Ovary (tissue), 9 donors: ENCODE measurements around the gene THBD. TPM values are rescaled to one million over a fixed set of nuclear protein-coding genes. Genes with fewer than 3 reads are reported as not detected.

ENCODE experiments used
- DNase-seq, 5 donors: peaks; one replicate each; pipeline ENCODE4 v3.0.0-alpha.2; 2019 to 2020
- H3K27ac ChIP-seq, 2 donors: fragments of 200-600 bp; one replicate each; pipeline versions ENCODE4 v1.5.1 to v1.8.0; 2019 to 2022
- H3K27me3 ChIP-seq: fragments of 200-600 bp; one replicate; pipeline ENCODE4 v1.8.0; 2022
- H3K36me3 ChIP-seq: fragments of 200-600 bp; sonication (generic); one replicate; pipeline ENCODE4 v1.5.1; 2019
- H3K4me1 ChIP-seq: one replicate; pipeline ENCODE4 v1.8.1; 2013; ENCODE audit warnings: mild to moderate bottlenecking, moderate library complexity; ENCODE audit not compliant: insufficient read depth
- H3K4me3 ChIP-seq: fragments of 200-600 bp; sonication (generic); one replicate; pipeline ENCODE4 v1.5.1; 2017
- H3K9me3 ChIP-seq, 2 donors: fragments of 200-600 bp in 1 of 2; sonication (generic) in 1 of 2; one replicate each; pipeline versions ENCODE4 v1.5.1 to v1.8.1; 2013 to 2019; ENCODE audit warnings: mild to moderate bottlenecking in 1 of 2, moderate library complexity in 1 of 2
- EP300 ChIP-seq: sonication (generic); formaldehyde crosslinking; IDR thresholded peaks from one replicate; pipeline ENCODE4 v1.6.1; 2017; ENCODE audit warnings: antibody characterized with exemption
- POLR2A ChIP-seq: fragments of 450-650 bp; IDR thresholded peaks from one replicate; pipeline ENCODE4 v1.6.1; 2017; ENCODE audit warnings: antibody characterized with exemption, mild to moderate bottlenecking, moderate library complexity
- WGBS, 3 donors: extraction: QIAGEN DNeasy Blood & Tissue Kit in 1 of 3; methylation state at CpG; one replicate each; pipeline versions ENCODE4 v1.1.5 to v1.1.7; 2013 to 2017; 5-methylcytosine and 5-hydroxymethylcytosine counted together
- intact Hi-C, 4 donors: fragments of 100-400 bp; cut with DNase I; formaldehyde crosslinking; loops; one replicate each; pipeline versions ENCODE4 v1.11.0 to v1.15.1; 2022 to 2023
- polyA plus RNA-seq, 2 donors: library from polyadenylated mRNA; stranded (reverse); fragments of 200-250 nt in 1 of 2; fragments of 350-450 nt in 1 of 2; fragmentation: Illumina TruSeq in 1 of 2; extraction: RNeasy Lipid Tissue Mini Kit (QIAGEN cat#74804) in 1 of 2; gene quantifications; one replicate each; pipeline ENCODE4 v1.2.3, GENCODE V29; 2013 to 2014
- total RNA-seq, 7 donors: library from RNA; depleted of rRNA in 2 of 7; stranded (reverse); fragments of >200 nt in 2 of 7; fragmentation: NEBNext Ultra II Directional in 3 of 7; extraction: Animal tissue kit (Norgen Biotek cat#: 25700) in 3 of 7; gene quantifications; one replicate each; pipeline versions ENCODE4 v1.1.0 to v1.2.4, GENCODE V29; 2016 to 2023
- TF ChIP-seq, protein P1 (sequence below), 3 donors: fragments of 450-650 bp in 2 of 3; fragments of 200-600 bp in 1 of 3; IDR thresholded peaks; one replicate each; pipeline versions ENCODE4 v1.5.1 to v1.8.0; 2016 to 2022; ENCODE audit warnings: antibody characterized with exemption in 3 of 3, mild to moderate bottlenecking in 1 of 3
- donor health status: DM: no; HTN: no; CAD: no; lungs with moderate emphysema.
- donor health status: DM: no; HTN: no; CAD: no.
- donor health status: Bipolar disorder and iron deficiency.
- donor health status: DM: yes; HTN: yes; CAD: no.
- donor health status: DM: no; HTN: no; CAD: no.
- donor health status: DM: yes; HTN: yes; CAD: no.

Gene THBD
- total and polyA plus RNA-seq, 9 donors, result 2.5 to 29.3 (median 9.7) TPM

DNA sequence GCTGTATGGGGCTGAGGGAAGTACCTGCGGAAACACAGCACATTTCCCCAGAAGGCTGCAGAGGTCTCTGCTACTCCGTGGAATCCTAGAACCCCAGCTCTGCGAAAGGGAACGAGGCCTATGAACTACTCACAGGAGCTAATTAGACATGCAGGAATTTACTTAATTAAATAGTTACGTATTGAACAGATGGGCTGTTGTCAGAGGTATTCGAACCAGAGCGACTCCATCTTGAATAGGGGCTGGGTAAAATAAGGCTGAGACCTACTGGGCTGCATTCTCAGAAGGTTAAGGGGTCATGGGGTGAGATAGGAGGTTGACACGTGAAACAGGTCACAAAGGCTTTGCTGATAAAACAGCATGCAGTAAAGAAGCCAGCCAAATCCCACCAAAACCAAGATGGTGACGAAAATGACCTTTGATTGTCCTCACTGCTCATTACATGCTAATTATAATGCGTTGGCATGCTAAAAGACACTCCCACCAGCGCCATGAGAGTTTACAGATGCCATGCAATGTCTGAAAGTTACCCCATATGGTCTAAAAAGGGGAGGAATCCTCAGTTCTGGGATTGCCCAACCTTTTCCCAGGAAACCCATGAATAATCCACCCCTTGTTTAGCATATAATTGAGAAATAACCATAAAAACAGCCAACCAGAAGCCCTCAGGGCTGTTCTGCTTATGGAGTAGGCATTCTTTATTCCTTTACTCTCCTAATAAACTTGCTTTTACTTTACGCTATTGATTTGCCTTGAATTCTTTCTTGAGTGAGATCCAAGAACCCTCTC, 29.0 kb downstream of the THBD start:
- no peaks in the 10 kb centered on the region for H3K9me3 ChIP-seq
- no peak for DNase-seq
- TF ChIP-seq, protein P1, sequence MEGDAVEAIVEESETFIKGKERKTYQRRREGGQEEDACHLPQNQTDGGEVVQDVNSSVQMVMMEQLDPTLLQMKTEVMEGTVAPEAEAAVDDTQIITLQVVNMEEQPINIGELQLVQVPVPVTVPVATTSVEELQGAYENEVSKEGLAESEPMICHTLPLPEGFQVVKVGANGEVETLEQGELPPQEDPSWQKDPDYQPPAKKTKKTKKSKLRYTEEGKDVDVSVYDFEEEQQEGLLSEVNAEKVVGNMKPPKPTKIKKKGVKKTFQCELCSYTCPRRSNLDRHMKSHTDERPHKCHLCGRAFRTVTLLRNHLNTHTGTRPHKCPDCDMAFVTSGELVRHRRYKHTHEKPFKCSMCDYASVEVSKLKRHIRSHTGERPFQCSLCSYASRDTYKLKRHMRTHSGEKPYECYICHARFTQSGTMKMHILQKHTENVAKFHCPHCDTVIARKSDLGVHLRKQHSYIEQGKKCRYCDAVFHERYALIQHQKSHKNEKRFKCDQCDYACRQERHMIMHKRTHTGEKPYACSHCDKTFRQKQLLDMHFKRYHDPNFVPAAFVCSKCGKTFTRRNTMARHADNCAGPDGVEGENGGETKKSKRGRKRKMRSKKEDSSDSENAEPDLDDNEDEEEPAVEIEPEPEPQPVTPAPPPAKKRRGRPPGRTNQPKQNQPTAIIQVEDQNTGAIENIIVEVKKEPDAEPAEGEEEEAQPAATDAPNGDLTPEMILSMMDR (IDR thresholded peaks at IDR 0.05), result no peak
- TF ChIP-seq POLR2A (no peak), EP300 (no peak)
- intact Hi-C loops, result no loop called here
- H3K4me3 ChIP-seq, result no peak overlapping the region
- peaks cover 1% of the 10 kb centered on the region for H3K4me1 ChIP-seq
- WGBS, 3 donors, result 89 to 92% (median 91%) methylated on average over 12 of the region's 12 CpGs
- no peaks in the 10 kb centered on the region for H3K36me3 ChIP-seq
- no peaks in the 10 kb centered on the region for H3K27me3 ChIP-seq
- H3K27ac ChIP-seq, result no peak overlapping the region

DNA sequence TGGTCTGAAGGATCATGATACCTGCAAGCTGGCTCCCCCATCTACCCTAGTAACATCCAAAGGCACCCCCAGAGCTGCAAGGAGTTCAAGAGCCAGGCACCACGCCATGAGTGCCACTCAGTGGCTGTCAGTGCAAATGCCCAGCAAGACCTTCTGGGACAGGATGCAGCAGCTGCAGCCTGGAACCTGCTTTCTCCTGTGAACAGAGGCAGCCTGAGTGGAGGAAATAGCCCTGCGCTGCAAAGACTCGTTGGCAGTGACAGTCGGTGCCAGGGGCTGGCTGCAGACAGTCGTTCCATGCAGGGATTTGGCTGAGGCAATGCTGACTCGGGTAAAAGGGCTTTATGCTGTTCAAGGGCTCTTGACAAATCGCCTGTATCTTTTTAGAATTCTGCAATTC, 30.1 kb downstream of the THBD start:
- H3K4me1 ChIP-seq, result peaks cover under 1% of the 10 kb centered on the region
- intact Hi-C loops, result no loop called here
- no peak overlapping the region for H3K27ac ChIP-seq
- no peaks in the 10 kb centered on the region for H3K9me3 ChIP-seq
- no peak for DNase-seq
- H3K4me3 ChIP-seq, result no peak overlapping the region
- no peaks in the 10 kb centered on the region for H3K36me3 ChIP-seq
- TF ChIP-seq, protein P1 (IDR thresholded peaks at IDR 0.05), result no peak
- TF ChIP-seq EP300, result no peak
- no peak for TF ChIP-seq POLR2A
- WGBS, 3 donors, result 76 to 82% (median 77%) methylated on average over 7 of the region's 7 CpGs
- H3K27me3 ChIP-seq, result no peaks in the 10 kb centered on the region

DNA sequence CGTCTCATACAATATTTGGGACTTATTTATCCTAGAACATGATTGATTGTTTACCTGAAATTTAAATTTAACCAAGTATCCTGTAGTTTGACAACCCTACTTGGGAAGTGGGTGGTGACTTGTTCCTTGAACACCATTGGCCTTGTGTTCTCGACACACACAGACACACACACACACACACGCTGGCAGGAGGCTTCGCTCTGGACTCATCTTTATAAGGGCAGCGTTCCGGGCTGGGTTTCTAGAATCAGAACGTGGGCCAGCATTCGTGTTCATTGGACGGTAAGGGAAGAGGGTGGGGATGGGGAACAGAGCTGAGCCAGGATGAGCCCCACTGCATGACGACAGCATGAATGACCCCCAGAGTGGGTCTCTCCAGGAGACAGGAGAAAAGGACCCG, 30.5 kb downstream of the THBD start:
- Histone ChIP-seq H3K27me3 (no peaks in the 10 kb centered on the region), H3K4me1 (no peaks in the 10 kb centered on the region), H3K9me3 (no peaks in the 10 kb centered on the region), H3K36me3 (no peaks in the 10 kb centered on the region), H3K4me3 (no peak overlapping the region), H3K27ac (no peak overlapping the region)
- WGBS, 3 donors, result 93 to 94% (median 94%) methylated on average over 11 of the region's 11 CpGs
- TF ChIP-seq, protein P1 (IDR thresholded peaks at IDR 0.05), result no peak
- intact Hi-C loops, result no loop called here
- DNase-seq, result no peak

DNA sequence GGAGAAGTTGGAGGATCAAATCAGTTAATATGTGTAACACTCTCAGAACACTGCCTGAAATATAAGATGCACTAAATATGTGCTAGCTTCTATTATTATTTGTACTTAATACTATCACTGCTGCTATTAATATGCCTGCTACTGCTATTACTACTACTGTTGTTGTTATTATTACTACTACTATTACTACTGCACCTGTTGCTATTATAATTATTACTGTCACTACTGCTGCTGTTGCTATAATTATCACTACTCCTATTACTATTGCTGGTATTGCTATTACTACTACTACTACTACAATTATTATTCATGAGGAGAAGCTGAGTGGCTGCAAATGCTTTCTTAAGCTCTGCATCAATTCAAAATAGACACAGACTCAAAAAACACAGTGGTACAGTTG, 31.0 kb downstream of the THBD start:
- Histone ChIP-seq H3K36me3 (no peaks in the 10 kb centered on the region), H3K9me3 (no peaks in the 10 kb centered on the region), H3K4me1 (no peaks in the 10 kb centered on the region), H3K27me3 (no peaks in the 10 kb centered on the region), H3K4me3 (no peak overlapping the region), H3K27ac (no peak overlapping the region)
- DNase-seq, result no peak
- TF ChIP-seq POLR2A, result no peak
- TF ChIP-seq, protein P1 (IDR thresholded peaks at IDR 0.05), result no peak
- TF ChIP-seq EP300, result no peak
- intact Hi-C loops, result no loop called here
